Fibroblast of peridontal ligament (primary cell): Measurements from ENCODE around the gene DDX4.
A peak's percentile ranks its signal among the peaks of the same experiment; 100 is the strongest.
"Not testable (repeated sequence)": the region's sequence is repeated elsewhere in the genome, so short reads cannot be mapped to it uniquely, and the experiment has no call there.

Source experiments
- DNase-seq: peaks from one replicate; pipeline ENCODE4 v3.0.0-alpha.2; 2010; ENCODE audit errors: extremely low read depth

The DDX4 gene

DNA sequence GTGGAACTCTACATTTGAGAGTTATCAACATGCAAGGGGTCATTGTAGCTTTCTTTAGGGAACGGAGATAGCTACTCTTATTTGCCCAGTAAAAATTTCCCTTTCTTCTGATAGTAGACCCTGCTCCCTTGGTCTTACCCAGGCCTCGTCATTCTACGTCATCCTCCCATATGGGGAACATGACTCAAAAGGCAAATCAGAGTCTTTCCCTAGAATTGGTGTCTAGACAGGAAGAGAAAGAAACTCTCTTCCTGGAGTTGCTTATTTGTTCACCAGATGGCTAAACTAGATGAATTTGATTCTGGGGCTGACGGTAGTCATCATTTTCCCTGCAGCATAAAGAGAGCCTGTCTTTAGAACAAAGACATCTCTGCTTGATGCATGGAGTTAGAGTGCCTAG lies 13.6 kb upstream of the DDX4 start:
- DNase-seq, result no peak

DNA sequence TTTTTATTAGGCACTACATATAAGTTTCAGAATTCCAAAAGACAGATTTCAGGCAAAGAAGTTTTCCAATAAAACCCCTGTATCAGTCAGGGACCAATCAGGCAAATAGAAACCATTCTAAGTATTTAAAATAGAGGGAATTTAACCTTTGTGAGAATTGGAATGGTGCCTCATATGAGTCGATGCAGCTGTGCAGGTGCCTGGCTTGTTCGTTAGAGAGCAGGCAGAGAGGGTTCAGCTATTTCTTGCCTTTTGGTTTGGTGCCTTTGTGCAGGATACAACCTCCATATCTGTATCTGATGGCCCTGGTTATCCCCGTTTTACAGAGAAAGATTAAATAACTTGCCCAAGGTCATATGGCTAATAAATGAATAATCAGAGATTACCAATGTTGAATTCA lies 6.0 kb upstream of the DDX4 start:
- DNase-seq, result no peak

DNA sequence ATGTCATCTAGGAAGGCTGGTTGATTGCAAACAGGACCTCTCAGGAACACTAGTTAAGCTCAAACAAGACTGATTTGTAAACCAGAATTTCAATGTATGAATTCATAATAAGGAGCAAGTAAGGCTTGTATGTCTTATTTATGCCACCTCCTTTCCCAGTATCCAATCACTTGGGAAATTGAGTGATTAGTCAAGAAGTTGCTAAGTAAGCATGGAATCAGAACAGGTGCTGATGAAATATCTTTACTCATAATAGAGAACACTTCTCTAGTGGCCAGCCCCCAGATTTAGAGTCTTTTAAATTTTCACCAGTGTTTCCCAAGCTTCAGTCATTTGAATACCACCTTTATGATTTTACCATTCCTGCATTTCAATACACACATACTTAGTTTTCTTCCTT lies 5.3 kb upstream of the DDX4 start:
- no peak for DNase-seq

DNA sequence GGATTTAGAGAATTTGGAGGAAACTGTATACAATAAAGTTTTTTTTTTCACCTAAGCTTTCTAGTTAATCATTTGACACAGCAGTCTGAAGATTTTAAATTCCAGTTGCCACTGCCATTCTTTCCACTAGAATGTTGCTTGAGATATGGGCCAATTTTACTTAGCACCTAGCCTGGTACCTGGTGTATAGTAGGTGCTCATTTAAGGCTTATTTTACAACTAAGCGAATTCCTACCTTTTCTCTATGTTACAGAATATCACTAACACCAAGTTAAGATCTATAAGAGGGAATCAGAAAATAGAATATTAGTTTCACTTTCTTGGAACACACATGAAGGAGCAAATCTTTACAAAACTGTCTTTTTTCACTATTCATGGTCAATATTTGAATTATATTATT lies 3.2 kb upstream of the DDX4 start:
- DNase-seq, result no peak

DNA sequence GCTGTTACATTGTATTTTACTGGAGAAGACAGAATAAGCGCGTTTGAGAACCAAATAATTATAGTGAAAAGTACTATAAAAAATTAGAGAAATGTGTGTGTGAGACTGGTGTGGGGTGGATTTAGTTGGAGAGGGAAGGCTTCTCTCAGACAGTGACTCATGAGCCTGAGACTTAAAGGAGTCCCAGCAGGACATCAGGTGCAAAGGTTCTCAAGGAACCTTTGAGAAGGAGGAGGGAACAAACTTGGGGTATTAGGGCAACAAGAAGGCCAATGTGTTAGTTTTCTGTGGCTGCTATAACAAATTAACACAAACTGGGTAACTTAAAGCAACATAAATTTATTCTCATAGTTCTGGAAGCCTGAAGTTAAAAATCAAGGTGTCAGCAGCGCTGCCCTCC lies 4.9 kb downstream of the DDX4 start:
- DNase-seq, result no peak

DNA sequence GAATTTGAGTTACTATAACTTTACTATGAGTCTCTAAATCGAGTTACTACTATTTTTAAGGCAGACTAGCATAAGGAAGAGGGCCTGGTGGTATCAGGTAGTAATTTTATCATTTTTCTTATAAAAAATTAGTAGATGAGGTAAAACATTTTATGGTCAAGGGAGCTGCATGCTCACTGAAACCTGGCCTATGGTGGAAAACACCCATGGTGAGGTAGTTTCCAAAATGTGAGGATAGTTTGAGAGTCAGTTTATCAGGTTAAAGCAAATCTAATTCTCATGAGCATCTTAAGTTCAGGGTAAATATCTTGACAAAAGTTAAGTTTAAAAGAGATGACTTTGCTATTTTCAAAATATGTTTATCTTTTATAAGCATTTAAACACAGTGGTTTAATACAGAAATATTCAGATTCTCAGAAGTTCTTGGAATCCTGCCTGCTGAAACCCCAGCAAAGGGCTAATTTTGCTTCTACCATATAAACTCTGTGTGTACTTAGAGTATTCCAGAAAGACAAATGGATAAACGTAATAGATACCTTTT lies 10.0 kb downstream of the DDX4 start:
- DNase-seq, result no peak

DNA sequence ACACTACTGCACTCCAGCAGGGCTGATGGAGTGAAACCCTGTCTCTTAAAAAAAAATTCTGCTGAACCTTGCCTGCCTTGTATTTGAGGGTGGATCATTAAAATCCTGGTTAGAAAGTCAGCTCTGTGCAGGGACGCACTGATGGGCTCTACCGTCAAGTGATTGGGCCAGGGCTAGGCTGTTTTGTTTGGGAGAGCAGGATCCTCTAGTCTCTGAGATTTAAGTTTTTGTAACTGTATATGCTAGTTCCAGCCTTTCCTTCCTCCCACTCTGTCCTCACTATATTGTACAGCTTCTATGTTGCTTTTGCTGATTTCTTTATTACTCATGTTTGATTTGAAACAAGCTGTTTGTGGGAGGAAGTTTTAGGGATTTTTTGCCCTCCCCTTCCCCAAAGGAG lies 11.5 kb downstream of the DDX4 start:
- DNase-seq, result no peak

DNA sequence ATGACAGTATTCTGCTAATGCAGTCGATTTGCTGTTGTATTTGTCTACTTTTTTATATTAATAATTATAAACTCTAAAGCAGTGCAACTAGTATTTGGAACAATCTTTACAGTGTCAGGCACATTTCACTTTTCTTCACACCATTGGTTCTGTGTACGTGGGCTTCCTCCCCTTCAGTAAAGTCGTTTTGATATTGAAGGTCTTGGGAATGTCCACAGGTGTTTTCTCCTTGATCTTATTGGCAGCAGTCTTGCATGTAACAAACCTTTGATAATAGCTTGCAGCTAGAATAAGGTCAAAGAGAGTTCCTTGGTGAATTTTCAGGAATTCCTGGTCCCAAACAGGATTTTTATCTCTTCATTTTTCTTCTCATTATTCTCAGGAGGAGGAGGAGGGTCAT lies 12.2 kb downstream of the DDX4 start:
- DNase-seq, result no peak

DNA sequence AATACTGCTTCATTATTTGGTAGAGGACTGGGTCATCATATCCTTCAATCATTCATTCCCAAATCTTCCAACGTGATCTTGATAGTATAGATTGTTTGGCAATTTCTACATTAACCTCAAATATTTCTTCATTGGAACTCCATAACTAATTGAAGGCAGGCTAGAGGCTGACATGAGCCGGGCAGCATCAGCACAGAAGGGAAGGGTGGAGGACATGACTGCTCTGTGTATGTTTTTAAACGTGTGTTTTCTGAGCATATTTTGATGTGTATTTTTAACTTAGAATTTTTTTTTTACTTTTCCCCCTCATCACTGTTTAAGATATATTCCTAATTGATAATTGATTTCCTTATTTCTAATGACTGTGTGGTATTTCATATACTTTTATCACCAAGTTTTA lies 12.6 kb downstream of the DDX4 start:
- DNase-seq, result no peak

DNA sequence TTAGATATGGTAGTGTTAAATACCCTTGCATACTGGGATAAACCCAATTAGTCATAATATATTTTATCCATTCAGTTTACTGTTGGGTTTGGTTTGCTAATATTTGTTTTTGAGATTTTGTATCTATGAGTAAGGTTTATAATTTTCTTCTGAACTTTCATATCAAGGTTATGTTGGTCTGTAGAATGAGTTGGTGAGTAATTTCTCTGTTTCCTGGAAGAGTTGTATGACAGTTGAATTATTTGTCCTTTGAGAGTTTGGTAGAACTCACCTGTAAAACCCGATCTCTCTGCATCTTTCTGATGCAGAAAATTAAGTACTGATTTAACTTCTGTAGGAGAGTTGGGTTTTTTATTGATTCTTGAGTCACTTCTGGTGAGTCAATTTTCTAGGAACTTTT lies 20.4 kb downstream of the DDX4 start:
- no peak for DNase-seq

DNA sequence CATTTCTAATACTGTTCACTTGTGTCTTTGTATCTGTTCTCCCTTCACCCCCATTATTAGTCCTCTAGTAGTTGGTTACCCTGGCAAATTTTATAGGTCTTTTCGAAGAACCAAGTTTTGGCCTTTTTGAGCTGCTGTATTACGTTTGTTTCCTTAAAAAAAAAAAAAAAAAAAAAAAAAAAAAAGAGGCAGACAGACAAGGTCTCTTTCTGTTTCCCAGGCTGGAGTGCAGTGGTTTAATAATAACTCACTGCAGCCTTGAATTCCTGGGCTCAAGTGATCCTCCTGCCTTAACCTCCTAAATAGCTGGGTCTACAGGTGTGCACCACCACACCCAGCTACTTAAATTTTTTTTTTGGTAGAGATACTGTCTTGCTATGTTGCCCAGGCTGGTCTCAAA lies 20.9 kb downstream of the DDX4 start:
- DNase-seq, result no peak

DNA sequence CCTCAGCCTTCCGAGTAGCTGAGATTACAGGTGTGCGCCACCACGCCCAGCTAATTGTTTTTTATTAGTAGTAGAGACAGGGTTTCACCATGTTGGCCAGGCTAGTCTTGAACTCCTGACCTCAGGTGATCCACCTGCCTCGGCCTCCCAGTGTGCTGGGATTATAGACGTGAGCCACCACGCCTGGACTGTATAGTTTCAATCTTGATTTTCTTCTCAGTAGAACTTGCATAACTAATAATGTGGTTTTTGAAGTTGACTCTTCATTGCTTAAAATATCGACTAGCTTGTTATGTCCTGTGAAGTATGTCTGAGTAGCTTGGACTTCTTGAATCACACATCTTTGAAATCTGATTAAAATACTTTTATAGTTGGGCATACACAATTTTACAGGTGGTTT lies 23.9 kb downstream of the DDX4 start:
- DNase-seq, result not testable (repeated sequence)

DNA sequence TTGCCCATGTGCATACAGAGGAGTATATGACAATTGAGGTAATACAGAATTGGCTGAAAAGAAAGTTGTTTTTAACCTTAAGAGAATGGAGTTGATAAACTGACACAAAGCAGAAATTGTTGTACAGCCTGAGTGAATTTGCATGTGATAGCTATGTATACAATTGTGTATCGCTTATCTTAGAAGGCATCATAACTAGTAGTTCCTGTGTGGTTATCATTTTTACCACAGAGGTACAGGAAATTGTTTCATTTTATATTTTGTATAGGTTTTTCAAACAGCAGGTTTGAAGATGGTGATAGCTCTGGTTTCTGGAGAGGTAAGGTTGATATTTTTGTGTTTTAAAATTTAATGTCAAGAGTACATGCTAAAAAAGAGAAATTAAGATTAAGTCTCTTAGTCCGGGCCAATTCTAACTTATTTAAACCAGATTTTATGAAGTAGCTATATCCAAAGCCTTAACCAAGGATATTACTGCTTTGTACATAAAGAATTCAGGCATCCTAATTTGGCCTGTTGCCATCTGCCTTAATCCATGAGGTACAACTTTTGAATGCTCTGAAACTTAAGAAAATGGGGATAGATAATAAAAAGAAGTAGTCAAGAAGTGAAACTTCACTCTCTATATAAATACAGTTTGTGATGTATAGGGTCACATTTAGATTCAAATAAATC lies 26.0 kb downstream of the DDX4 start:
- DNase-seq, result no peak

DNA sequence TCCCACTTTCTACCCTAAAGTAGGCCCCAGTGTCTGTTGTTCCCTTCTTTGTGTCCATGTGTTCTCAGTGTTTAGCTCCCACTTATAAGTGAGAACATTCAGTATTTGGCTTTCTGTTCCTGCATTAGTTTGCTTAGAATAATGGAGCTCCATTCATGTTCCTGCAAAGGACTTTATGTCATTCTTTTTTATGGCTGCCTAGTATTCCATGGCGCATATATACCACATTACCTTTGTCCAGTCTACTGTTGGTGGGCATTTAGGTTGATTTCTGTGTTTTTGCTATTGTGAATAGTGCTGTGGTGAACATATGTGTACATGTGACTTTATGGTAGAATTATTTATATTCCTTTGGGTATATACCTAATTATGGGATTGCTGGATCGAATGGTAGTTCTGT lies 30.4 kb downstream of the DDX4 start:
- DNase-seq, result no peak

DNA sequence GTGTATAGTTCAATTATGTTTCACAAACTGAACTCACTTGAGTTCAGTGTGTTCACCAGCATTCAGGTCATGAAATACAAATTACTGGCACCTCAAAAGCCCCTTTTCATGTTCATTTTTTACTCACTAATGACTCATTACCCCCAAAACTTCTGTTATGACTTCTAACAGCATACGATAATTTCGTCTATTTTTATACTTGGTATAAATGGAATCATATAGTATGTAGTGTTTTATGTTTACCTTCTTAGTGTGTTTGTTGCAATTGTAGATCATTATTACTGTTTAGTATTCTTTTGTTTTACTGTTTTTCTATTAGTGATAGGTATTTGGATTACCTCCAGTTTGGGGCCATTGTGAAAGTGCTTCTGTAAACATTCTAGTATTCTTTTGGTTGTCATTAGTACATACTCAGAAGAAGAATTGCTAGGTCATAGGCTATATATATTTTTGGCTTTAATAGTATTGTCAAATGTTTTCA lies 33.4 kb downstream of the DDX4 start:
- no peak for DNase-seq

DNA sequence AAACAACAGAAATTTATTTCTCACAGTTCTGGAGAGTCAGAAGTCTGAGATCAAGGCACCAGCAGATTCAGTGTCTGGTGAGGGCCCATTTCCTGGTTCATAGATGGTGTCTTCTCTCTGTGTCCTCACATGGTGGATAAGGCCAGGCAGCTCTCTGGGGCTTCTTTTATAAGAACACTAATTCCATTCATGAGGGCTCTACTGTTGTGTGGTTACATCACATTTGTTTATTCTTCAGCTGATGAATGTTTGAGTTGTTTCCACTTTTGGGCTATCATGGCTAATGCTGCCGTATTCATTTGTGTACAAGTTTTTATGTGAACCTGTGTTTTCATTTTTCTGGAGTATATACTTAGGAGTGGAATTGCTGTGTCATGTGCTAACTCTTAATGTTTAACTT lies 35.2 kb downstream of the DDX4 start:
- DNase-seq, result no peak

DNA sequence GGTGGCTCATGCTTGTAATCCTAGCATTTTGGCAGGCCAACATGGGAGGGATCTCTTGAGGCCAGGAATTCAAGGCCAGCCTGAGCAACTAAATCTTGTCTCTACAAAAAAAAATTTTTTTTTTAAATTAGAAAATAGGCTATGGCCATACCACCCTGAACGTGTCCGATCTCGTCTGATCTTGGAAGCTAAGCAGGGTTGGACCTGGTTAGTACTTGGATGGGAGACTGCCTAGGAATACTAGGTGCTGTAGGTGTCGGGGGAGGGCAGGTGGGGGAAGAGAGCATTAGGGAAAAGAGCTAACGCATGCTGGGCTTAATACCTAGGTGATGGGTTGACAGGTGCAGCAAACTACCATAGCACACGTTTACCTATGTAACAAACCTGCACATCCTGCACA lies 39.5 kb downstream of the DDX4 start:
- DNase-seq, result no peak

DNA sequence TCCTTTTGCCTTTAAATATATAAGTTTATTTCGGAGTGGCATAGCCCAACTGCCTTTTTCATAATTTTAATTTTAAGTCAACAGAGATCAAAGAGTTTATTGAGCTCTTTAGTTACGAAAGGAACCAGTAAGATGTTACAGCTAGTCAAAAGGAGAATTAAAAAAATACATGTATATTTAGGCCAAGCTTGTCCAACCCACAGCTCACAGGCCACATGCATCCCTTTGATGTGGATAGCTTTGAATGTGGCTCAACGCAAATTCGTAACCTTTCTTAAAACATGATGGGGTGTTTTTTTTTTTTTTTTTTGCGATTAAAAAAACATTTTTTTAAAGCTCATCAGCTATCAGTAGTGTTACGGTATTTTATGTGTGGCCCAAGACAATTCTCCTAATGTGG lies 63.1 kb downstream of the DDX4 start:
- no peak for DNase-seq

DNA sequence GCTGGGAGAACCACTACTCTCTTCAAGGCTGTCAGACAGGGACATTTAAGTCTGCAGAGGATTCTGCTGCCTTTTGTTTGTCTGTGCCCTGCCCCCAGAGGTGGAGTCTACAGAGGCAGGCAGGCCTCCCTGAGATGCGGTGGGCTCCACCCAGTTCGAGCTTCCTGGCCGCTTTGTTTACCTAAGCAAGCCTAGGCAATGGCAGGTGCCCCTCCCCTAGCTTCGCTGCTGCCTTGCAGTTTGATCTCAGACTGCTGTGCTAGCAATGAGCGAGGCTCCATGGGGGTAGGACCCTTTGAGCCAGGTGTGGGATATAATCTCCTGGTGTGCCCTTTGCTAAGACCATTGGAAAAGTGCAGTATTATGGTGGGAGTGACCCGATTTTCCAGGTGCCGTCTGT lies 71.0 kb downstream of the DDX4 start:
- not testable (repeated sequence) for DNase-seq

DNA sequence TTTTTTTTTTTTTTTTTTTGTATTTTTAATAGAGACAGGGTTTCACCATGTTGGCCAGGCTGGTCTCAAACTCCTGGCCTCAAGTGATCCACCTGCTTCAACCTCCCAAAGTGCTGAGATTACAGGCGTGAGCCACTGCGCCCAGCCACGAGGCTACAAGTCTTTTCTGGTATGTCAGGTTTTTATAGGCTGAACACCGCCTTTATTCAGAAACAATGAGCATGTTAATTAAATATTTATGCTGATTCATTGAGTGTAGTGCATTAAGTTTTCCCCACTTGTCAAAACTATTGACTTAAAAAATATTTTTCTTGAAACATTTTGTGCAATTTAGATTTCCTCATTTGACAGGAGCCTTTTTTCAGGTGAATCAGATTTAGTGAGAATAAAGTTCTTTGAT lies 78.1 kb downstream of the DDX4 start:
- DNase-seq, result not testable (repeated sequence)

DNA sequence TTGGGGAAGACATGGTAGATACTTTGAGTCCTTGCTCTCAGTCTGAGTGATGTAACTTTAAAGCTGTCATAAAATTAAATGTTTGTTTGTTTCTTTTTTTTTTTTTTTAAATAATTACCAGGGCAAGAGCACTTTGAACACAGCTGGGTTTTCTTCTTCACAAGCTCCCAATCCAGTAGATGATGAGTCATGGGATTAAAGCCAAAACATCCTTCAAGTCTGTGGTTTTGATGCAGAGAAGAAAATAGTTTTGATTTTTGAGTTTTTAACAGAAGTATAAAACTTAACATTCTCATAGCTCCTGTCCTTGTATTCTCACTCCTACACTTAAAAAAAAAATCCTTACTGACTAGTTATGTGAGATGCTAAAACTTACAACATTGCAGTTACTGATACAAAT lies 78.5 kb downstream of the DDX4 start:
- peak; percentile 95 for DNase-seq

DNA sequence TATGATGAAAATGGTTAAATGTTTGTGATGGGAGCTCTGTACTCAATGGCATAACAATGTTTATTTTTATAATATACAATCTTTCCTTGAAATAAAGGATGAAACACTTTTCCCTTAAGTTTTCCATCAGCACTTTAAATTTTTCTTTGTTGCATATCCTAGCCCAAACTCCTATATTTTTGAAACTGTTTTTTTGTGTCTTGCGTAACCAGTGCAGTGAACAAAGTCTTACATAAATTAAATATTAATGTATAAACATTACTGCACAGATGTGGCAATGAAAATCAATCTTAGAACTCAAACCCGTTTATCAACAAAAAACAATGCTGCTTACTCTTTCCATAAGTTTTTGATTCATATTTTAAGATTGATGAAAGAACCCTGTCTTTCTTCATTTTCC lies 79.2 kb downstream of the DDX4 start:
- peak; percentile 26 for DNase-seq

DNA sequence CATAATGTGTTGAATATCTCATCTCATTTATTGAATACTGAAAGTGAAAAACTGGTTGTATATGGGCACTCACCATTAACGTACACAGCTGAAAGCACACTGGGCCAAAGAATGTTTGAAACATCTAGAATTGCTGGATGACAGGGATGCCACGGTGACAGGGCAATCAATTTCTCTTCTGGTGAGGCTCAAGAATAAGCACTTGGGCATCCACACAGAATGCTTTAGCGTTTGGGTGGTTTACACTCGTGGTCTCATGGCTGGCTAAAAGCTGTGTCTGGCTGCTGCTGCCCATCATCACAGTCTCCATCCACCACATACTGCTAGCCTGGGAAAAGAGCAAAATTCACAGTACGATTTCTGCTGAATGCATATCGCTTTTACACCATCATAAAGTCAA lies 82.6 kb downstream of the DDX4 start:
- DNase-seq, result no peak
